GM12874 (cell line): ENCODE results near the gene PLSCR3.

Experiments
- CTCF ChIP-seq: IDR thresholded peaks from 2 replicates; pipeline ENCODE4 v1.5.1; 2011; ENCODE audit warnings: low read depth, mild to moderate bottlenecking, control low read depth, low read length, moderate library complexity; ENCODE audit not compliant: insufficient read depth

Gene PLSCR3

GRCh38 chr17:7403977-7404736 is 9.8 kb upstream of the PLSCR3 start, which contains the start of gene TMEM256:
Gene TMEM256, minus strand, starts transcription at chr17:7404097. Its CDS starts 13 bp downstream, at chr17:7404084.
- no peak for TF ChIP-seq CTCF

- TF ChIP-seq CTCF: no peak
Observed at GRCh38 chr17:7403727-7403976, 9.3 kb upstream of the PLSCR3 start.

- TF ChIP-seq CTCF: no peak
Observed at GRCh38 chr17:7403043-7403726, 8.9 kb upstream of the PLSCR3 start.

GRCh38 chr17:7398612-7399011 is 4.3 kb upstream of the PLSCR3 start:
- no peak for TF ChIP-seq CTCF

GRCh38 chr17:7396147-7396546 is 1.8 kb upstream of the PLSCR3 start:
- TF ChIP-seq CTCF: no peak

GRCh38 chr17:7393613-7394451 is 493 bp downstream of the PLSCR3 start:
- TF ChIP-seq CTCF: no peak
